Ammon's horn (tissue), 1 donor: ENCODE results near the gene RAP1GAP.

Source experiments
- DNase-seq: peaks from one replicate; pipeline ENCODE4 v3.0.0-alpha.2; 2016; ENCODE audit warnings: low spot score

The RAP1GAP gene

DNA sequence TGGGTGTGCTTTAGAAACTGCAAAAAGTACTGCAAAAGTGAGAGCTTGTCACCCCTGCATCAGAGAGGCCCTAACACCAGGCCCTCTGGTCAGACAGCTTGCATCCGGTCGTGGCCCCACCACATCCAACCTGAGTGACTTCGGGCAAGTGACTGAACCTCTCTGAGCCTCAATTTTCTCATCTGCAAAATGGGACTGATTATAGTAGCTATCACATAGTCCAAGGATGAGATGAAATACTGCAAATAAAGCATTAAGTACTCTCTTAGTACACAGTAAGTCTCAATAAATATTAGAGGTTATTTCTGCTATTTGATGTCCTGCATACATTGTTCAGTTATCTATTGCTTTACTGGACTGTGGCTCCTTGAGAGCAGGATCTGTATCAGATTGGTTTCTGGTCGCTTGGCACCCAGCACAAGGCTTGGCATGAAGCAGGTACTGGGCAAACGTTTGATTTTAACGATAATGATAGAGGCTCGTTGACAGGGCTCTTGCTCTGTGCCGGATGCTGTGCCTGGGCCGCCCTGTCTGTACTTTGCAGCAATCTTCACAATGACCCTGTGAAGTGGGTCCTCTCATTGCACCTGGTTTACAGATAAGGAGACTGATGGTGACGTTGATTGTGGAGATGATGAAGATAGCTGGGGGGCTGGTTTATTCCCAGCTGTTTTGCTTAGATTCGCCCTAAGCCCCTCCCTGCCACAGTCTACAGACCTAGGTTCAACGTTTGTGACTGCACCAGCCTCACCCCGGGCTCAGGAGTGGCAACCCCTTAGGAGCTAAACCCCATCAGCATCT lies 43.6 kb downstream of the RAP1GAP start:
- no peak for DNase-seq

- peak; percentile 78 for DNase-seq
Measured at GRCh38 chr1:21624571-21625389, 44.4 kb downstream of the RAP1GAP start.

GRCh38 chr1:21623410-21623961 lies 45.7 kb downstream of the RAP1GAP start:
- no peak for DNase-seq

DNA sequence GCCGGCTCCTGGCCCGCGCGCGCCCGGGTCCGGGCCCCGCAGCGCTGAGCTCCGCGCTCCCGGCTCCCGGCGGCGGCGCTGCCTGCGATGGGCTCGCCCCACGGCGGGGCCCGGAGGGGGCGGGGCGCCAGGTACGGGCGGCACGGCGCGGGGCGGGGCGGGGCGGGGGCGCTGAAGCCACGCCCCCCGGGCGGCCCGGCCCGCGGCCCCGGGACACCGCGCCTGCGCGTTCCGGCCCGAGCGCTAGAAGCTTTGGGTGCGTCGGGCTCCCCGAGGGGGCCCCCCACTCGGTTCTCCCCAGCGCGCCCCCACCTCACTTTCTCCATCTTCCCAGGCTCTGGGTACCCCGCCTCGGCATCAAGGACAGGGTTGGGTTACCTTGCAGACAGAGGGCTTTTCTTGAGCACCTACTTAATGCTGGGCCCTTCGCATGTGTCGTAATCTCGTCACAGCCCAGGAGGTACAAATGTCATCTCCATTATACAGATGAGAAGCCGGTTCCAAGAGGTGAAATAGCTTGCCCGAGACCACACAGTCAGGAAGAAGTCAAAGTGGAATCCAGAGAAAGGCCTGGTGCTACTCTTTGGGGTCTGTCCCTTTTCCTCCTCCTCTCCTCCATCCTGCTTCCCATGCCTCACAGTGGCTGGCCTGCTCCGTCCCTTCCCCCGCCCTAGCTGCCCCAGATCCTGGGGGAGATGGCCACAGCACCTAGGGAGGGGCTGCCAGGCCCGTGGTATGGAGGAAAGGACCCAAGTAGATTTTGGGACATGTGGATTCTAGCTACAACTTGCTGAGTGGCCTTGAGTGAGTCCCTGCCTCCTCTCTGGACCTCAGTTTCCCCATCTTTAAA lies 46.5 kb downstream of the RAP1GAP start:
- no peak for DNase-seq

DNA sequence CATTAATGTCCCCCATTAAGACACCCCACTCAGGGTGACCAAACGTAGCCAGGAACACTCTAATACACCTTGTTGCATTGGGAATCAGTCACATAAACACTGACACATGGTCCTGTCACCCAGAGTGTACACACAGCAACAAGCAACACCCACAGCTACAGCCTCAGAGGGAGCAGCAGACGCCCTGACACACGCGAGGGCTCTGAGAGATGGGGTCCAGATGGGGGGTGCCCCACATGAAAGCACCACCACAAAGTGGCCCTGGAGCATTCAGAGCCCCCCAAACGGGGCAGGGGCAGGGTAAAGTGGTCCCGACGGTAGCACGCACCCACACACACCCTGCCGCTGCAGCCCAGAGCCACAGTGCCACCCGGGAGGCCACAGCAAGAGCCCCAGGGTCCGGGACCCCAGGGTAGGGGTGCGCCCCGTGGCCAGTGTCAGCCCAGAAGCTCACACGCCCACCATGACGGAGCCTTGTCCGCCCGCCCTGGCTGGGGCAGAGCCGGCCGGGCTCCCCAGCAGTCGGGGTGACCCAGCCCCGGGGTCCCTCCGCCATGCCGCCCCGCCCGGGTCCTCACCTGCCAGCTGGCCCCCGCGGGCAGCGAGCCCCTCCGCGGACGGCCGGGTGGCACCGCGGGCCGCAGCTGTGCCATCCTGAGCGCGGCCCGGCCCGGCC lies 47.3 kb downstream of the RAP1GAP start:
- no peak for DNase-seq

GRCh38 chr1:21621051-21621450 lies 48.1 kb downstream of the RAP1GAP start:
- no peak for DNase-seq

- peak; percentile 45 for DNase-seq
Measured at GRCh38 chr1:21620496-21620895, 48.7 kb downstream of the RAP1GAP start.

GRCh38 chr1:21620011-21620410 lies 49.1 kb downstream of the RAP1GAP start:
- DNase-seq = no peak

GRCh38 chr1:21619375-21619947 lies 49.7 kb downstream of the RAP1GAP start:
- no peak for DNase-seq

GRCh38 chr1:21618561-21619374 lies 50.4 kb downstream of the RAP1GAP start:
- DNase-seq = no peak

DNA sequence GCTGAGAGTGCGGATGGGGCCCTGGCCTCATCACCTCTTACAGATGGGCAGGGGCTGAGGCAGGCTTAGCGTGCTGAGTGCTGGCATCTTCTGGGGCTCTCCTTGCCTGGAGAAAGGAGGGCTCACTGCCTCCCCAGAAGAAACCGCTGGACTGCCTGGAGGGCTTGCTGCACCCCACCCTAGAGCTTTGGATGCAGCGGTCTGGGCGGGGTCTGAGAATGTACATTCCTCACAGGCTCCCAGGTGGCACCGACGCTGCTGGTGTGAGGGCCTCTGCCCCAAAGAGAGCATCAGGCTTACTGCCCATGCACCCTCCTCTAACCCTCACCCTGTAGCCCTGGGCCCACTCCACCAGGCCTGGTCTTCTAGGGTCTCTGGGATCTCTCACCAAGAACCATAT lies 51.1 kb downstream of the RAP1GAP start:
- DNase-seq = no peak

- DNase-seq = no peak
Measured at GRCh38 chr1:21617126-21617738, 51.9 kb downstream of the RAP1GAP start.

DNA sequence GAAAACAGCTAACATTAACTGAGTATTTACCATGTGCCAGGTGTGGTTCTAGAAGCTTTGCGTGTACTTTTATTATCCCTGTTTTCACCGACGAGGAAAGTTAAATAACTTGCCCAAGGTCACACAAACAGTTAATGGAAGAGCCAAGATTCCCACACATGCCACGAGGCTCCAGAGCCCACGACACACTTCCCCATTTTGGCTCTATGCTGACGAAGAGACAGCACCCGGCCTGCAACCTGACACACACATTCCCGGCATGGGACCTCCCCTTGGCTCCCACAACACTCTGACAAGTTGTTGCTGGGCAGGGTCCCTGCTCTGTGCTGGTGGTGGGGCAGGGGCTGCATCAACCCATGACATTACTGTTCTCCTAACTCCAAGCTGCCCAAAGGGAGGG lies 52.8 kb downstream of the RAP1GAP start:
- no peak for DNase-seq

- DNase-seq = no peak
Measured at GRCh38 chr1:21614419-21615115, 54.6 kb downstream of the RAP1GAP start.

DNA sequence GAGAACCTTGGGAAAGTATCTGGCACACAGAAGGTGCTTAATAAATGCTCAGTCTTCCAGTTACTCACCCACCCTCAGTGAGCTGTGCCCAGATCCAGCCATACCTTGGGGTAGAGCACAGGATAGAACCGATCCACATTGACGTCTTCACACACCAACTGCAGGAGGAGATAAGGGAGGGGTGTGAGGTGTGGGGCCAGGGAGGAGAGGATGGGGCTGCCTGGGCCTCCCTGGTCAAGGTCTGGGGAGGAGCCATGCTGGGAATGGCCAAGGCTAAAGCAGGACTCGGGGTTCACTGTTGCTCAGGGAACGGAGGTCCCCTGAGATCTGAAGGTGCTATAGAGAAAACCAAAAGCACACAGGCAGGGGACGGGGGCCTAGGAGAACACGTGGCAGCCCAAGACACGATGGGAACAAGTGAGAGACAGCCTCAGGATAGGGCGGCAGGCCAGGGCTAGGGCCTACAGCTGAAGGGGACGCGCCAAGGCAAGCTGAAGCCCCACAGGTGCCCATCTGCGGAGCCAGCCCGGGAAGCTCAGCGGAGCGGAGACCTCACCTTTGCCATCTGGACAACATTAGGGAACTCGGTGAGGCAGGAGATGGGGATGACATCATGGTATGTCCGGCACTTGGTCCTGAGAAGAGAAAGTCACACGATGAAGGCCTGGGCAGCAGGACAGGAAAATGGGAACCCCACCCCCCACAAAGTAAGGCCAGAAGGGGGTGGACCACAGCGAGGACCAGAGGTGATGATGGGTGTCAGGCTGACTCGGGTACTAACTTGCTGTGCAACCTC lies 55.9 kb downstream of the RAP1GAP start:
- DNase-seq = no peak

GRCh38 chr1:21612057-21612456 lies 57.1 kb downstream of the RAP1GAP start:
- no peak for DNase-seq

DNA sequence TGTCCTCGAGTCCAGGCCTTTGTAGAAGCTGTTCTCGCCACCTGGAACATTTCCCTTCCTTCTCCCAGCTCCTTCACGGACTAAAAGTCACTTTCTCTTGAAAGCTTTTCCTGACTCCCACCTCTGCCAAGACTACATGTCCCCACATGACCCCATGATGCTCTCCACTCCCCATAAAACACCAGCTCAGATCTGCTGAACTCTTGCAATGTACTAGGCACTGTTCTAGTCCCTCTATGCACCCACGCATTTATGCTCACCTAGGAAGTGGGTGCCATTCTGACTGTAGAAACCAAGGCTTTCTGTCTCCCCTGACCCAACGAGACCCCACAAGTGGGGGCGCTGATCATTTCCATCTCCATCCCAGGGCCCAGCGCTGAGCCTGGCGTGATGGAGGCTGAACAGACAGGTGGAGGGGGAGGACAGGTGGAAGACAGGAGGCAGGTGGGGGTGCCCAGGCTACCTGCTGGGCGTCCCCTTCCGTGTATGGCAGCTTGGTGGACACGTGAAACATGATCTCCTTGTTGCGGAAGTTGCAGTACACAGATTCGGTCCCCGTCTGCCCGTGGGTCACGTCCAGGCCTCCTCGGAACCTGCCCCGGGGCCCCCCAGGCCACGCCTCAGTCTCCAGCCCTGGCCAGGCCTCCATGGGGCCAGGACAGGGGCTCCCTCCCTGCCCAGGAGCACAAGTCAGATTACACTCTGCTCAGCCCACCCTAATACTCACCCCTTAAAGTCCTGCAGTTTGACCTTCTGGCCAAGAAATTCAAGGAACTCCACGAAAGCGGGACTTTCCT lies 58.0 kb downstream of the RAP1GAP start:
- no peak for DNase-seq
